22Rv1 (cell line): Measurements from ENCODE around the gene GLI1.

Source experiments
- CTCF ChIP-seq: fragments of 450-650 bp; IDR thresholded peaks from 2 replicates; pipeline ENCODE4 v1.5.1; 2017; ENCODE audit warnings: mild to moderate bottlenecking
- ZFX ChIP-seq: fragments of 450-650 bp; IDR thresholded peaks from 2 replicates; pipeline ENCODE4 v1.6.1; 2017; ENCODE audit warnings: antibody characterized with exemption, borderline replicate concordance

GRCh38 chr12:57474430-57474829, 14.8 kb downstream of the GLI1 start:
- TF ChIP-seq CTCF (no peak), ZFX (no peak)
